GM19372 (cell line): ENCODE results near the gene RABEP1.

Experiments used
- ATAC-seq: cut with Tn5 transposase; IDR thresholded peaks from one replicate; pipeline ENCODE4 v1.9.1; 2021; ENCODE audit warnings: mild to moderate bottlenecking, low read depth, moderate library complexity; ENCODE audit not compliant: unreplicated experiment

RABEP1 gene

DNA sequence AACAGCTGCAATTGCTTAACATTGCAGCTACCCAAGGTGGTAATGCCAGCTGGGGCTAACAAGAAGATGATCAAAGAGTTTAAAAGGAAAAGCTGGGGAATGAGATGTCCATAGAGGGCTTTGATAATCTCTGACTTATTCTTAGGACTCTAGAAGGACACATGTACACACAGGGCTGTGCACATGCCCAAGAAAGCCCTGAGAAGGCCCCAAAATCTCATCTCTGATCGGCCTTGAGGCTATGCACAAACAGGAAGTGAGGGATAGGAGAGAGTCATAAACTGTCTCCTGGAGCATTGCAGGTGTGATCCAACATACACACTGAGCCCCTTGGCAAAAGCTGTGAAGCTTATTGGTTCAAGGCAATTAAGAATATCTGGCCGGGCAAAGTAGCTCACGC lies 17.2 kb upstream of the RABEP1 start:
- no peak for ATAC-seq

GRCh38 chr17:5269241-5269960 lies 12.7 kb upstream of the RABEP1 start:
- no peak for ATAC-seq

DNA sequence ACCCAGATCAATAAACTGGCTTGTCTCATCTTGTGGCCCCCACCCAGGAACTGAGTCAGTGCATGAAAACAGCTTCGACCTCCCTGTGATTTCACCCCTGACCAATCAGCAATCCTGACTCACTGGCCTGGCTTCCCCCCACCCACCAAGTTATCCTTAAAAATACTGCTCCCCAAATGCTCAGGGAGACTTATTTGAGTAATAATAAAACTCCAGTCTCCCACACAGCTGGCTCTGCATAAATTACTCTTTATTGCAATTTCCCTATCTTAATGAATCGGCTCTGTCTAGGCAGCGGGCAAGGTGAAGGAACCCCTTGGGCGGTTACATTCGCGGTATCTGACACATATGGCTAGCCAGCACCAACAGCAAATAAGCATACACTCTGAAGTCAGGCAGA lies 9.8 kb upstream of the RABEP1 start:
- no peak for ATAC-seq

GRCh38 chr17:5282642-5283217 lies 646 bp downstream of the RABEP1 start:
- no peak for ATAC-seq

- no peak for ATAC-seq
Observed at GRCh38 chr17:5283571-5284315, 1.7 kb downstream of the RABEP1 start.

DNA sequence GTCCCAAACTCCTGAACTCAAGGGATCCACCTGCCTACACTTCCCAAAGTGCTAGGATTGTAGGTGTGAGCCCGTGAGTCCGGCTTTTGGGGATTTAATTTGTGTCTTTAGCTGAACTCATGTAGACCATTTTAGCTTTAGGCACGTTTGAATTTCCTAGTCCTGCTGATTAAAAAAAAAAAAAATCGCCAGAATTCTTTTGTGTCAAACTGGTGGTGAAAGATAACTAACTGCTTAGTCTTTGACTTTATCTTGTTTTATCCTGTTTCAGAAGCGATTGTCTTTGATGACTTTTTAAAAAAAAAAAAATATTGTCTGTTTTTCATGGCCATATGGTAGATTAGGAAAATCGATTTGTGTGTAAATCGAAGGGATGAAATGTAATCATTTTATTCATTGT lies 2.6 kb downstream of the RABEP1 start:
- ATAC-seq, result no peak

- no peak for ATAC-seq
Observed at GRCh38 chr17:5286846-5287245, 4.8 kb downstream of the RABEP1 start.

- no peak for ATAC-seq
Observed at GRCh38 chr17:5291683-5292350, 9.7 kb downstream of the RABEP1 start.

DNA sequence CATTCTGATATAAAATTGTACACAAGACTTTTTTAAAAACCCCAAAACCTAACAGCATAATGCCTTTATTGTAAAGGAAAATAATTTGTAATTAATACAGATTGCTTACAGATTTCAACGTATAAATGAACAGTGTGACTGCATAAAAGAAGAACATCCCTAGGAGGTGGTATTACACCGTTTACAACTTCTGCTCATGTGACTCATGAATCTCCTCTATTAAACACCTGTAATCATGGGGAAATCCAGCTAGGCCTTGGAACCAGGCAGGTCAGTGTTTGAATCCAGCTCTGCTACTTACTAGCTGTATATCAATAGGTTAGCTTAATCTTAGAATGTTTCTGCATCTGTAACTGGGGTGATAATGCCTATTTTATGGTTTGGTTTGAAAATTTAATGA lies 15.2 kb downstream of the RABEP1 start:
- ATAC-seq, result no peak

GRCh38 chr17:5299383-5299782 lies 17.3 kb downstream of the RABEP1 start:
- no peak for ATAC-seq

DNA sequence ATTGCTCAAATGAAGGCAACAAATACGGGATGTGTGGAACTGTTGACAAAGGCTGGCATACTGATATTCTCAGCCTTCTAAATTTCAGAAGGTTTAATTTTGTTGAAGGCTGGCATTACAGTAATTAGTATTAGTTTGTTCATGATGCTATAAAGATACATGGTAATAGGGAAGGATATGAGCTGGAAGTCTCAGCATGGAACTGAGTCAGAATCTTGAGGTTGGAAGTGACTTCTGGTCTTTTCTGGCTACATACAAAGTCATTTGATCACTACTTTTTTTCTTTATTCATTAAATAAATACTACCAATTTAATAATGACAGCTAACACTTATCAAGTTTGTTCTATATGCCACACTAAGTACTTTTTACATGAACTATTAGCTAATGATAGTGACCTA lies 22.6 kb downstream of the RABEP1 start:
- ATAC-seq, result no peak

GRCh38 chr17:5309851-5310250 lies 27.8 kb downstream of the RABEP1 start:
- ATAC-seq, result no peak

GRCh38 chr17:5325851-5326250 lies 43.8 kb downstream of the RABEP1 start:
- ATAC-seq, result no peak

GRCh38 chr17:5329784-5330557 lies 47.9 kb downstream of the RABEP1 start:
- no peak for ATAC-seq

GRCh38 chr17:5330981-5331380 lies 48.9 kb downstream of the RABEP1 start:
- no peak for ATAC-seq

- ATAC-seq, result no peak
Observed at GRCh38 chr17:5331506-5331905, 49.4 kb downstream of the RABEP1 start.

- no peak for ATAC-seq
Observed at GRCh38 chr17:5344914-5345313, 62.8 kb downstream of the RABEP1 start.

DNA sequence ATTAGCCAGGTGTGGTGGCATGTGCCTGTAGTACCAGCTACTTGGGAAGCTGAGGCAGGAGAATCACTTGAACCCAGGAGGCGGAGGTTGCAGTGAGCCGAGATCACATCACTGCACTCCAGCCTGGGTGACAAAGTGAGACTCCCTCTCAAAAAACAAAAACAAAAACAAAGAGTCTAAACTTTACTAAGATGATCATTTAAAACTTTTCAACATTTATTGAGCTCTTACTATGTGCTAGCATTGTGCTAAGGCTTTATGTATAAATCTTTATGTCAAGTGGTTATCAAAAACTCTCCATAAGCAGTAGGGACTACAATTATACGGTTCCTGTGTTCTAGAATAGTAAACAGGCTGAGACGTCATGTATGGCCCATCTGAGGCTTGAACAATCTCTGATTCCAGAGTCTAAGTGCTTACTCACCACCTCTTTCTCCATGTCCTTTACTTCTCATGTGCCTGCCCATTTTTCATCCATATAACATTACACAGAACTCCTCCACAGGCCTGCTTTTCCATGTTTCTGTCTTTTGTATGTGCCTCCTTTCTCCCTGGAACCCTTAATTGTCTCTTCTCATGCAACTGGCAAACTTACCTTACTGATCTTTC lies 70.7 kb downstream of the RABEP1 start:
- no peak for ATAC-seq

- no peak for ATAC-seq
Observed at GRCh38 chr17:5354310-5354709, 72.2 kb downstream of the RABEP1 start.

- ATAC-seq, result no peak
Observed at GRCh38 chr17:5354886-5355415, 72.9 kb downstream of the RABEP1 start.
